Endodermal cell (in vitro differentiated cells): ENCODE data around the gene SHTN1. TPM values are rescaled to one million over a fixed set of nuclear protein-coding genes. Genes with fewer than 3 reads are reported as not detected.

Source experiments
- DNase-seq: peaks from one replicate; pipeline ENCODE4 v3.0.0-alpha.2; 2017
- H3K27ac ChIP-seq: 2 replicates; pipeline ENCODE4 v1.5.1; 2013; ENCODE audit warnings: mild to moderate bottlenecking, low read depth, low read length, moderate library complexity
- H3K27me3 ChIP-seq: 2 replicates; pipeline ENCODE4 v1.6.1; 2013; ENCODE audit warnings: mild to moderate bottlenecking, low read length, moderate library complexity; ENCODE audit not compliant: insufficient read depth, control insufficient read depth, poor library complexity, severe bottlenecking
- H3K36me3 ChIP-seq: 2 replicates; pipeline ENCODE4 v1.7.0; 2013; ENCODE audit warnings: mild to moderate bottlenecking, low read length, moderate library complexity; ENCODE audit not compliant: control insufficient read depth, insufficient read depth
- H3K4me1 ChIP-seq: one replicate; pipeline ENCODE4 v1.7.0; 2013; ENCODE audit warnings: low read length; ENCODE audit not compliant: control insufficient read depth, insufficient read depth
- H3K4me3 ChIP-seq: 2 replicates; pipeline ENCODE4 v1.5.1; 2013; ENCODE audit warnings: mild to moderate bottlenecking, low read length, moderate library complexity
- H3K9ac ChIP-seq: 2 replicates; pipeline ENCODE4 v1.6.1; 2013; ENCODE audit warnings: mild to moderate bottlenecking, low read length, moderate library complexity; ENCODE audit not compliant: poor library complexity, severe bottlenecking; ENCODE audit errors: extremely low read depth
- H3K9me3 ChIP-seq: 2 replicates; pipeline ENCODE4 v1.6.1; 2013; ENCODE audit warnings: mild to moderate bottlenecking, low read length, moderate library complexity; ENCODE audit not compliant: control insufficient read depth
- H3K27ac Mint-ChIP-seq: 2 replicates; pipeline ENCODE4 v1.8.0; 2020; ENCODE audit warnings: mixed read lengths
- H3K27me3 Mint-ChIP-seq: 2 replicates; pipeline ENCODE4 v1.8.0; 2021; ENCODE audit warnings: mild to moderate bottlenecking, mixed read lengths; ENCODE audit not compliant: insufficient read depth
- H3K36me3 Mint-ChIP-seq: 2 replicates; pipeline ENCODE4 v1.8.0; 2020; ENCODE audit warnings: low read depth, mixed read lengths
- H3K4me1 Mint-ChIP-seq: 2 replicates; pipeline ENCODE4 v1.8.0; 2020; ENCODE audit warnings: mixed read lengths
- H3K4me3 Mint-ChIP-seq: 2 replicates; pipeline ENCODE4 v1.8.0; 2020; ENCODE audit warnings: mild to moderate bottlenecking, moderate library complexity, mixed read lengths
- H3K9me3 Mint-ChIP-seq: 2 replicates; pipeline ENCODE4 v1.8.0; 2020; ENCODE audit warnings: mild to moderate bottlenecking, mixed read lengths
- CTCF ChIP-seq: fragments of 200-600 bp; sonication (generic); conservative IDR thresholded peaks from 2 replicates; pipeline ENCODE4 v1.5.0; 2021; ENCODE audit warnings: antibody characterized with exemption, mild to moderate bottlenecking
- WGBS, 2 experiments: methylation state at CpG; one replicate each; pipeline versions ENCODE4 v1.1.5 to v1.1.7; 2013; ENCODE audit warnings: missing lambda C conversion rate in 2 of 2, mixed read lengths in 1 of 2; ENCODE audit not compliant: insufficient coverage in 1 of 2, insufficient read length in 1 of 2; 5-methylcytosine and 5-hydroxymethylcytosine counted together
- total RNA-seq, 2 donors: library from RNA; stranded (reverse); fragmentation: NEBNext Ultra II Directional in 1 of 2; extraction: Animal tissue kit (Norgen Biotek cat#: 25700) in 1 of 2; gene quantifications; 2 replicates in 1 of 2; 3 replicates in 1 of 2; pipeline ENCODE4 v1.2.1, GENCODE V29; 2021

SHTN1 gene
- total RNA-seq, 2 donors from 2014 or later, result 39.4 to 59.5 TPM

DNA sequence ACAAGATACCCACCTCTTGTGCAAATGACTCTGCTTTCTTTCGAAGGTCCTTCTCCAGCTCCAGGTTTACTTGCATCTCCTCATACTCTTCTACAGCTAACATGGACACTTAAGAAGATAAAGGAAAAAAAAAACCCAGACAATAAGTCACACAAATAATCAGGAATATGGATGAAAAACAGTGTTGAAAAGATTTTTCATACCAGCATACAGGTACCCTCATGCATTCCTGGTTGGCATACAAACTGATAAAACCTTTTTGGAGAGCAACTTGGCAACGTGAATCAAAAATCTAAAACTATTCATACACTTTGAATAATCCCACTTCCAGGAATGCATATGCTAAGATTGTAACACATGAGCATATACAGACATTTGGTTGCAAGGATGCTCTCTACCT lies 60.1 kb downstream of the SHTN1 start:
- no peaks in the 10 kb centered on the region for H3K27me3 Mint-ChIP-seq
- H3K27ac ChIP-seq, result no peak overlapping the region
- peaks cover 12% of the 10 kb centered on the region for H3K4me1 Mint-ChIP-seq
- no peak overlapping the region for H3K4me3 ChIP-seq
- no peak for DNase-seq
- no peaks in the 10 kb centered on the region for H3K4me1 ChIP-seq
- H3K36me3 Mint-ChIP-seq, result peaks cover 34% of the 10 kb centered on the region
- H3K27ac Mint-ChIP-seq, result no peak overlapping the region
- no peak overlapping the region for H3K4me3 Mint-ChIP-seq
- no peak overlapping the region for H3K9ac ChIP-seq
- no peak for TF ChIP-seq CTCF
- H3K9me3 Mint-ChIP-seq, result peaks cover 1% of the 10 kb centered on the region
- no peaks in the 10 kb centered on the region for H3K27me3 ChIP-seq
- no peaks in the 10 kb centered on the region for H3K9me3 ChIP-seq
- WGBS, 2 experiments, result 97% methylated on average over 2 of the region's 2 CpGs; no CpG with 5 or more reads in 1 of the 2 experiments
- H3K36me3 ChIP-seq, result peaks cover 44% of the 10 kb centered on the region

GRCh38 chr10:116931806-116932205 lies 73.2 kb downstream of the SHTN1 start:
- Mint-ChIP-seq H3K9me3 (peaks cover 39% of the 10 kb centered on the region), H3K27ac (no peak overlapping the region), H3K36me3 (peaks cover 69% of the 10 kb centered on the region), H3K4me1 (no peaks in the 10 kb centered on the region), H3K4me3 (no peak overlapping the region), H3K27me3 (no peaks in the 10 kb centered on the region)
- H3K4me1 ChIP-seq, result peaks cover 2% of the 10 kb centered on the region
- H3K9ac ChIP-seq, result no peak overlapping the region
- H3K27me3 ChIP-seq, result no peaks in the 10 kb centered on the region
- peaks cover 37% of the 10 kb centered on the region for H3K36me3 ChIP-seq
- no peak for DNase-seq
- no peak for TF ChIP-seq CTCF
- H3K4me3 ChIP-seq, result no peak overlapping the region
- no peak overlapping the region for H3K27ac ChIP-seq
- 95 to 100% methylated on average over 5 to 6 of the region's 6 CpGs for WGBS, 2 experiments
- peaks cover 10% of the 10 kb centered on the region for H3K9me3 ChIP-seq

DNA sequence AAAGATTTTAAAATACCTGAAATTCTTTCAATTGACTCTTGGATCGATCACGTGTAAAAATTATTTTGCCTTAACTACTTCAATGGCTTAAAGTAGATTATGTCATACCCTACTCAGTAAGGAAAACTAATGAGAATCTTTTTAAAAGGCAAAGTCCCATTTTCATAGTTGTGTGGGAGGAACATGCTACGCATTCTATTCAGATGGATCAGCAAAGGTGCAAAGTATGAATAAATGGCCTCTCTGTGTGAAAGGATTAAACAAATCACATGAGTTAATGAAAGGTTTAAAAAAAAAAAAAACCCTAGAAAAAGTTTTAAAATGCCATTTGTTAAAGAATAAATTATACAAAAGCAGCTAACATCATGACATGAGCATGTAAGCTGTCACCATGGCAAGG lies 78.6 kb downstream of the SHTN1 start:
- Mint-ChIP-seq H3K27ac (no peak overlapping the region), H3K9me3 (peaks cover 3% of the 10 kb centered on the region), H3K4me1 (no peaks in the 10 kb centered on the region), H3K36me3 (peaks cover 34% of the 10 kb centered on the region), H3K4me3 (no peak overlapping the region), H3K27me3 (no peaks in the 10 kb centered on the region)
- Histone ChIP-seq H3K27ac (no peak overlapping the region), H3K9me3 (no peaks in the 10 kb centered on the region), H3K4me1 (peaks cover 2% of the 10 kb centered on the region), H3K36me3 (peaks cover 36% of the 10 kb centered on the region), H3K27me3 (no peaks in the 10 kb centered on the region), H3K4me3 (no peak overlapping the region), H3K9ac (no peak overlapping the region)
- no peak for TF ChIP-seq CTCF
- no peak for DNase-seq
- WGBS, 2 experiments, result 91% methylated on average over 3 of the region's 3 CpGs; no CpG with 5 or more reads in 1 of the 2 experiments
